GM18498 (cell line): ENCODE data around the gene QTRT2.

ENCODE experiments used
- ATAC-seq: cut with Tn5 transposase; IDR thresholded peaks from one replicate; pipeline ENCODE4 v1.9.1; 2021; ENCODE audit warnings: mild to moderate bottlenecking, moderate library complexity; ENCODE audit not compliant: unreplicated experiment

The QTRT2 gene

GRCh38 chr3:114119776-114120175, 63.2 kb downstream of the QTRT2 start:
- ATAC-seq: no peak

- ATAC-seq: no peak
Measured at GRCh38 chr3:114120211-114120610, 63.7 kb downstream of the QTRT2 start.

- ATAC-seq: no peak
Measured at GRCh38 chr3:114122027-114122709, 65.6 kb downstream of the QTRT2 start.

GRCh38 chr3:114126461-114126860, 69.9 kb downstream of the QTRT2 start:
- ATAC-seq: no peak

- no peak for ATAC-seq
Measured at GRCh38 chr3:114127517-114127916, 71.0 kb downstream of the QTRT2 start.

GRCh38 chr3:114128231-114128630, 71.7 kb downstream of the QTRT2 start:
- ATAC-seq: no peak

GRCh38 chr3:114128826-114129225, 72.3 kb downstream of the QTRT2 start:
- ATAC-seq: no peak

- no peak for ATAC-seq
Measured at GRCh38 chr3:114132500-114132899, 76.0 kb downstream of the QTRT2 start.

DNA sequence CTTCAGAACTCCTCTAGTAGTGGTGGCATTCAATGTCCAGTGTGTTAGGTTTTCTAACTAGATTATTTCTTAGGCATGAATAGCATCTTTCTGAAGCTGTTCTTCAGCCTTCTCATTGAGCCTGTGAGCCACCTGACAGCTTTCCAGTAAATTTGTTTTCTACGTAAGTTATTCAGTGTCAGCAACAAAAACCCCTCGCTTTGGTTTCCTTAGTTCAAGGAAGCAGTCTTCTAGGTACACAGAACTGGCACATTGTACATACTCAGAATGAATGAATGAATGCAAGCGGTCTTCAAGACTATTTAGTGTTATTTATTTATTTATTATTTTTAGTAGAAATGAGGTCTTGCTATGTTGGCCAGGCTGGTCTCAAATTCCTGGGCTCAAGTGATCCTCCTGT, 77.4 kb downstream of the QTRT2 start:
- ATAC-seq: no peak
